ENCODE measurements around the gene SLC30A1.

Gene SLC30A1

DNA sequence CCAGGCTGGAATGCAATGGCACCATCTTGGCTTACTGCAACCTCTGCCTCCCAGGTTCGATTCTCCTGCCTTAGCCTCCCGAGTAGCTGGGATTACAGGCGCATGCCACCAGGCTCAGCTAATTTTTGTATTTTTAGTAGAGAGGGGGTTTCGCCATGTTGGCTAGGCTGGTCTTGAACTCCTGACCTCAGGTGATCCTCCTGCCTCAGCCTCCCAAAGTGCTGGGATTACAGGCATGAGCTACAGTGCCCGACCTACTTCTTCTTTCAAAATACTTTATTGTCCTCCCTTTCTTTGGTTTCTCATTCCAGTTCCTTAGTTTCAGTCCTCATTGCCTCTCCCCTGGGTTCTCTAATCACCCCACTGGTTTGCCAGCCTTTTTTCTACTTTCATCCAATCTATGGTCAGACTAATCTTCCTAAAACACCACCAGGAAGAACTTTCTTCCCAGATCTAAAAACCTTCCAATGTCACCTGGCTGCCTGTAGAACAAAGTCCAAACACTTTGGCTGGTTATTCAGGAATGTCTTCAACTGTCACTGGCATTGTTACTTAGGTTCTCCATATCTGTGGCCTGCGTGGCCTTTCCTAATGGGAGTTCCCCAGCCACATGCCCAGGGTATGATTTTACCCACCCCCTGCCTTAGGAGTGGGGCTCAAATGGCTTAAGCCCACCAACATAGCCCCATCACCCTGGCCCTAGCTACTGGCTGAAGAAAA, 29.0 kb upstream of the SLC30A1 start:
- DNase-seq (ENCODE audit: low read depth in 2 of 2): no peak

DNA sequence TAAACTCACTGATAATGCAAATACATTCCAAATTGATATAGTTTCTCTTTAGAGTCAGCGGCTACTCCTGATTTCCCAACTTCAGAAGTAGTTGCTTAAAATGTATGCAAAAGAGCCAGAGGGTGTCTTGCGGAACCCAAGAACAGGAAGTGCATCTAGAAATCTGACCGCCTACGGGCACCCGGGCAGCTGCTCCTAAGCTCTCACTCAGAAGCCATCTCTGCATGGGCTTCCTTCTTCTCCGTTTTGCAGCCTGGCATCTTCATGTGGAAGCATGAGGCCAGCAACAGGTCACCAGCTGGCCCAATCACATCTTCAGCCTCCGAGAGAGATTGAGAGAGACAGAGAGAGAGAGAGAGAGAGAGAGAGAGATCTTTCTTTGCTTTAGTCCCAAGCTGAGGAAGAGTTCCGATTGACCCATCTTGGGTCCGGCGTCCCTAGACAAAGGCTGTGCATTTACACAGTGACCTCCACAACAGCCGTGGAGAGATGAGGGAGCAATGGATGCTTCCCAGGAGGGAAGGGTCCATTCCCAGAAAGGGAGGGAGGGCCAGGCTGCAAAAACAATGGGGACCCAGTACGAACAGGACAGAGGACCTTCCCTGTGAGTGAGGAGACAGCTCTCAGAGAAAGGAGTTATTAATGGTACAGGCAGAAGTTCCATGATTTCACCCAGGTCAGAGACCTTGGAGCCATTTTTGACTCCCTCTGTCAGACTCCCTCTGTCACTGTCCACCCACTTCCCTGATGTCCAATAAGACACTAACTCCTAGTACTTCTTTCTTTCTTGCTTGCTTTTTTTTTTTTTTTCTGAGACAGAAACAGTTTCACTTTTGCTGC, 28.2 kb upstream of the SLC30A1 start:
- DNase-seq (ENCODE audit: low read depth in 2 of 2): no peak

DNA sequence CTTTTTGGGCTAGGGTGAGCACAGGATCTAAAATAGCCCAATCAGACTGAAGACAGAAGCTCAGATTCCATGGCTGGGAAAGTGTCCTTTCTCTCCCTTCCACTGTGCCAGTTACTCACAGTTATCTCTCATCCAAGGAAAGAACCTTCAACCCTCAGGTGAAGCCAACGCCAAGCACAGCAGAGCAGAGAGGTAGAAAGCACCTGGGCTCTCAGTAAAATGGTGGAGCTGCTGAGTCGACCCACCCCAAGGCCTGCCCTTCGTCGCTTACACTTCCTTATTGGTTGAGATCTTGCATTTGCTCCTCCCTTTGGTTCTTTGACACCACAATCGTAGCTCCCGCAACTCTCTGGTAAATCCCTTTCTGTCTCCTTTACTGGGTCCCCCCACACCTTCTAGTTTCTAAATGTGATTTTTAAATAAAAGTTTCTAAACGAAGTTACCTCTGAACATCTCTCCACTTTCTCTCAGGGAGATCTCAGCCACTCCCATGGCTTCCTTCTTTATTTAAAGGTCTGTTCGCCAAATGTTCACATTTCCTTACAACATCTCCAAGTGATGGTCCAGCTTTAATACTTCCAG, 27.5 kb upstream of the SLC30A1 start:
- DNase-seq (ENCODE audit: low read depth in 2 of 2): no peak

DNA sequence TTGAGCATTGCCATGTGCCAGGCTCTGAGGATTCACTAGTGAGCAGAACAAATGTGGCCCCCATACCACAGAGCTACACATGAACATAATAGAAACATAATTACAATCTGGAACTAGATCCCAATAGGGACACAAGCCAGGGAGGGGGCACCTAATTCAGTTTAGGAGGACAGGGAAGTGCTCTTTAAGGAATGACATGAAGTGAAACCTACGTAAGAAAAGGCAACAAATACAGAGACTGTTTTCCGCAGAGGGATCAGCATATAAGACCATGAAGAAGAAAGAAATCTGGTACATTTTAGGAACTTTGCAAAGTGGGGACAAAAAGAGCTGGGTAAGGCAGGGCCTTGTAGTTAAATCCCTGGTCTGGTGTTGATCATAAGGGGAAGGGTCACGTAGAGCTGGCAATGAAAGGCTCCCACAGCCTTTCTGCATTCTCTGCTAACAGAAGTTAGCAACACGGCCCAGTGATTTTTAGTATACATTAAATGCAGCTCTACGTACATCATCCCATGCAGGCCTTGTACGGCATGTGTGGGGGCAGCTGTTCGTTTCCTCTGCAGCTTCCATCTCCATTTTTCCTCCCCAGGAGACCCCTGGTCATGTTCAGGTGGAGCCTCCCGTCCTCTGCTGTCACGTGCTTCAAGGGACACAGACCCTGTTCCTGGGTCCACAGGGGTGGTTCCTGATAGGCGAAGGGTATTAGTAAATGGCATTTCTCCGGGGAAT, 26.8 kb upstream of the SLC30A1 start:
- DNase-seq (ENCODE audit: low read depth in 2 of 2): no peak

DNA sequence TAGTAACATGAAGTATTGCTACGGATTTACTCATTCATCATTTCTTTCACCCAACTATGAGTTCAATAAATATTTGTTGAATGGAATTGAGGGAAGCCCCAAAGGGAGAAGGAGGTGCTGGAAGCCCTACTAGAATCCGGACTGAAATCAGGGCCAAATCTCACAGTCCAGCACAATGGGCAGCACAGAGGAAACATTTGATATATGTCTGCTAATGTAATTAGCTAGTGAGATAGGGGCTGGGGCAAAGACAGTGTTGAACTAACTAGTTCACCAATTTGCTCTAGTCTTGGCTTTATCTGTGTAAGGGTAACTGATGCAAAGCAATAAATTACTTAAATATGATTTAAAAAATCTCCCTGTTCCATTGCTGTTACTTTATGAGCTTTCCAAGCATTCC, 26.1 kb upstream of the SLC30A1 start:
- DNase-seq (ENCODE audit: low read depth in 2 of 2): no peak

DNA sequence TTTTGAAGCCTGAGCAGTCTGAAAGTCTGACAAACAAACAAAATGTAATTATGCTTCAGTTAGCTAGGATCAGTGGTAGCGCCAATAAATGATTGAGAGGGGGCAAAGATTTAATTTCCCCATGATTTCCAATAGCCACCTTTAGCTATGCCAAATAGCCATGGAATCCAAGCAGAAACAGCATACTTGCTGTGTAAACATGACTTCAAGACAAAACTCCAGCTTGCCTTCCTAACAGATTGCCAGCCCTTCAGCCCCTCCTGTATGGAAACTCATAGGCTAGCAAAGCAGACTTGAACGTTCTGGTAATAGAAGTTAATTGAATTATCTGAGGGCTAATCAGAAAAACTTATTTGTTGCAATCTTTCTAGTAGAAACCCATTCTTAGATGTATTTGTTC, 25.6 kb upstream of the SLC30A1 start:
- no peak for DNase-seq (ENCODE audit: low read depth in 2 of 2)

DNA sequence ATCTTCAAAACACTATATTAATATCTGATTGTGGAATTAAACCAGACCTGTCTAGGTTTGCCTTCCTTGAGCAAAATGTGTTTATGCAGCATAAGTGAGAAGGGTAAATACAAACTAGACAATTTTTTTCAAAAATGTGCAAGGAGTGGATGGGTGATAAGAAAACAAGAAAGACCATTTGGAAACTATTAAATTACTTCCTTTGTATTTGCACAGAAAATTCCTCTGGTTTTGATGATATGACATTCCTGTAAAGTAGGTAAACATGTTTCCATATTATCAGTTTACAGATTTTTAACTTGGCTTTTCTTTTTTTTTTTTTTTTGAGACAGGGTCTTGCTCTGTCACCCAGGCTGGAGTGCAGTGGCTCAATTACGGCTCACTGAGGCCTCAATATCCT, 24.8 kb upstream of the SLC30A1 start:
- DNase-seq (ENCODE audit: low read depth in 2 of 2): no peak

DNA sequence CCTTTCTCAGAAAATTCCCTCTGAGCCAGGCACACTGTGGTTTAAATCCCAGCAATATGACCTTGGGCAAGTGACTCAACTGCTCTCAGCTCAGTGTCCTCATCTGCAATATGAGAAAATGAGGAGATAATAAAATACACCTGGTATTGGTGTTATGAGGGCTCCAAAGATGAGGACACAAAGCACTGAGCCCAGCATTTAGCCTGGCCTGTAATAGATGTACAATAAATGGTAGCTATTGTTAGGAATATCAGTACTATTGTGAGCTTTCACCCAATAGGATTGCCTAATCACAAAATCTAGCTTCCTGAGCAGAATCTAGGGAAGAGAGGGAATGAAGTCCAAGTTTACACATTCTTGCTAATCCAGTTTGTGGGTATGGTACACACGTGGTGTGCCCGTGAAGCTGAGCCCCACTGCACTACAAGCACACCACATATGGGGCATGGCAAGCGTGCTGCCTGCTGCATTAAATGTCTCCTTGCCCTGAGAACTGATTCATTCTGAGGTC, 24.3 kb upstream of the SLC30A1 start:
- DNase-seq (ENCODE audit: low read depth in 2 of 2): no peak

DNA sequence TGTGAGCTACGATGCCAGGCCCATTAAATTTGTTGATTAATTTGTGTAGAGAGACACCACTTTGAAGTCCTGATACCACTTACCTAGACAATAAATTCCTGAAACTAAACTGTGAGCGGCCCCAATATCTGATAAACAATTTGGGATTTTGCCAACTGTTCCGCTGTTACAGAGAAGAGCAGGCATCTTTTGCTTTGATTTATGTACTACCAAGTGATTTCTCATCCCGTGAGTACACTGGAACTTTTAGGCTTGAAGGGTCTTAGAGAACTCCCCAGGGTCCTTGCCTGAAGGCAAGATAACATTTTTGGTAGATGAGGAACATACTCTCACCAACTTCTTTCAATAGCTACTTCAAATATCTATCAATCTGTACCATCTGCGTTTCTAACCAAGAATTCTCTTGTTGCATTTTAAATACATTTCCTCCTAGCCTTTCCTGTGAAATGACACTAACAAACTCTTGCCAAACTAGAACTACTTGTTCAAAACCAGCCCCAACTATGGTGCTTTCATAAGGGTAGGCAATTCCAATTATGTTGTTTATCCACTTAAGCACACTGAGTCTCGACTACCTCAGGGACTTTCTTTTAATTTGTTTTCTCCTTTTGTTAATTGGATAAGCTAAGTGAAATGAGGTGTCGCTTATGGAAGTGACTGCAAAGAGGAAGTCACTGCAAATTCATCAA, 23.2 kb upstream of the SLC30A1 start:
- DNase-seq (ENCODE audit: low read depth in 2 of 2): no peak

DNA sequence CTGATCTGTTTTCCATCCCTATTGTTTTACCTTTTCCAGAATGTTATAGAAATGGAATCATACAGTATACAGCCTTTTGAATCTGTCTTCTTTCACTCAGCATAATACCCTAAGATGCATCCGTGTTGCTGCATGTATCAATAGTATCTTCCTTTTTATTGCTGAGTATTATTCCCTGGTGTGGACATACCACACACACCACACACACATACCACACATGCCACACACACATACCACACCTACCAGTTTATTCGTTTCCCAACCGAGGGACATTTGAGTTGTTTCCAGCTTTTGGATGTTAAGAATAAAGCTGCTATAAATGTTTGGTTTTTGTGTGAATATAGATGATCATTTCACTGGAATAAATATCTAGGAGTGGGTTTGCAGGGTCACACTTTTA, 22.2 kb upstream of the SLC30A1 start:
- no peak for DNase-seq (ENCODE audit: low read depth in 2 of 2)

DNA sequence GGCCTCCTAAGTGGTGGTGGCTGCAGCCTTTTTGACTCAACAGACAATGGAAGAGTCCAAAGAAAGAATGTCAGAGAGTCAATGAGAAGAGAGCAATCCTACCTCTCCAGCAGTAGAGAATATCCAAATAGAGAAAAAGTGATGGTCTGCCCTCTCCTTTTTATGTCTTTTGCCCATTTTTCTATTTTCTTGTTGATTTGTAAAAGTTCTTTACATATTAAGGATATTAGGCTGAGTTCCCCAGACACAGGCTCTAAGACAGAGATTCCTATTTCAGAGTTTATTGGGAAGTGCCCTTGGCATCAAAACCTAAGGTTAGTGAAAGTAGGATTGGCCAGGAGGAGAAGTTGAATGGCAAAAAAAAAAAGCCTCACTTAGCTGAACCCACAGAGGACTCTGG, 20.3 kb upstream of the SLC30A1 start:
- no peak for DNase-seq (ENCODE audit: low read depth in 2 of 2)

DNA sequence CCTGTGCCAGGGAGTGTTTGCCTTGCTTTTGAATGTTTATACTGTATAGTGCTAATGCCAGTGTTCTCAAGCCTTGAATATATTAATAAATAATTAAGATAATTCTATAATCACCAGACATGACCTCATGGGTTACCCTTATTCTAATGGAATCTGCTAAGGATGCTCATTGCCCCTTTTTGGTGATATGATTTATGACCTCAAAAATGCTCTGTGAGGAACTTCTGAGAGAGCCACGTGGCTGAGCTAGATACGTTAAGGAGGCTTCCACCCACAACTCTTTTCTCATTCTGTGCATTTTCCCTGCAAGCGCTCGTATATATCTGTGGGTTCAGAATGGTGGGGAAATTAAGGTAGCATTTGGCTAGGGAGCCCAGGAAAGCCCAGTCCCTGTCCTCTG, 19.6 kb upstream of the SLC30A1 start:
- no peak for DNase-seq (ENCODE audit: low read depth in 2 of 2)

DNA sequence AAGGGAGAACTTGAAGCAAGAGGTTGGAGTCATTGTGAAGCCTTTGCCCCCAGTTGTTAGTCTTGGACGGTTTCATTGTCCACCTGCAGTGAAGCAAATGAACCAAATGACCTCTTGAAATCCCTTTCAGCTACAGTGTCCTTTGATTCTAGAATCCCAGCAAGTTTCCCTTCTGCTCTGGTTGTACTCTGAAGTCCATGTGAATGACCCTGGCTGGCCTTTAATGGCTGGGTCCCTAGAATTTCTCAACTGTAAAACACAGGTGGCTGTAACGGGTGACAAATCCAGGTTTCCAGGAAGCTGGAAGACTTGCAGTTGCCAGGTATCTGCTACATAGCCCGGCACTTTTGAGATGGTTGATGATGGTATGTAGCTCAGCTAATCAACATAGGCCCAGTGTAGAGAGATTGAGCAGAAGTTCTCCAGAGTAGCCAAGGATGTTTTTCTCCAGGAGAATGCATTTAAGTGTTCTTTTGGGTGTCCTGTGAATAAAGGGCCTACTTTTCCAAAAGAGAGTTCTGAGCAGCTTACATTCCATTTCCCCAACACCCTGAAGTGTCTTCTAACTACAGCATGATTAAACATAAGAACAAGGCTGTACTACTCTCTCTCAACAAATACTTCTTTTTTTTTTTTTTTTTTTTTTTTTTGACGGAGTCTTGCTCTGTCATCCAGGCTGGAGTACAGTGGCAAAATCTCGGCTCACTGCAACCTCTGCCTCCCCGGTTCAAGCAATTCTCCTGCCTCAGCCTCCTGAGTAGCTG, 17.6 kb upstream of the SLC30A1 start:
- DNase-seq (ENCODE audit: low read depth in 2 of 2): no peak

DNA sequence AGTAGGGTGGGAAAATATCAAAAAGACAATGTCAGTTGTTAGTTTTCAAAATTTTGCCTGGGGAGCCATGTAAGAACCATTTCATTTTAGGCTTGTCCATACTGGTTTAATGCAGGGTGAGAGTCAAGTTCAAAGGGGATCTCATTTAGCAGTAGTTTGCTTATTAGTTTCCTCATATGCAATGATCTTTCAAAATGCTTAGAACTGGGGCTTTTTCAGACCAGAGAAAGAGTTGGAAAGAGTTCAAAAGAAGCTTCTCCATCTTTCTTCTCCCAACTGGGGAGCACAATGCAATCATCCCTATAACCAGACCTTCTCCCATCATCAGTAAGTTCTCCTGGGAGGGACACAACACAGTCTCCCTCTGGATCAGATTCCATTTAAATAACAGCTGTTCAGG, 16.5 kb upstream of the SLC30A1 start:
- DNase-seq (ENCODE audit: low read depth in 2 of 2): no peak

DNA sequence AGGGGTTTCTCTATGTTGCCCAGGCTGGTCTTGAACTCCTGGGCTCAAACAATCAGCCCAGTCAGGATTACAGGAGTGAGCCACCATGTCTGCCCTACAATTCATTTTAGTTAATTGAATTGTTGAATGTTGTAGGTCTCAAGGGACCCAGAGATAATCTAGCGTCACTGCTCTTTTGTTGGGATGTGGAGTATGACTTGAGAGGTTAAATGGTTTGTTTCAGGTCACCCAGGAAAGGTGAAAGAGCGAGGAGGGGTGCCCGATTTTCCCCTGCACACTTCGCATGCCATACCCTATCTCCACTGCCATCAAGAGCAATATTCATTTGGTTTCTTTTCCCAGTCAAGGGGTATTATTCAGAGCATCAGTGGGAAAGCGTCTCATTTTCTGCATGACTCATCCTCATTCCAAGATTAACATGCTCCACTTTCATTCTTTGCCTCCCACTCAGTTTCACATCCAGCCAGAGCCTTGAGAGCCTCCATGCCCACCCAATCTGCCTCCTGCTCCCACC, 13.1 kb upstream of the SLC30A1 start:
- DNase-seq (ENCODE audit: low read depth in 2 of 2): no peak

DNA sequence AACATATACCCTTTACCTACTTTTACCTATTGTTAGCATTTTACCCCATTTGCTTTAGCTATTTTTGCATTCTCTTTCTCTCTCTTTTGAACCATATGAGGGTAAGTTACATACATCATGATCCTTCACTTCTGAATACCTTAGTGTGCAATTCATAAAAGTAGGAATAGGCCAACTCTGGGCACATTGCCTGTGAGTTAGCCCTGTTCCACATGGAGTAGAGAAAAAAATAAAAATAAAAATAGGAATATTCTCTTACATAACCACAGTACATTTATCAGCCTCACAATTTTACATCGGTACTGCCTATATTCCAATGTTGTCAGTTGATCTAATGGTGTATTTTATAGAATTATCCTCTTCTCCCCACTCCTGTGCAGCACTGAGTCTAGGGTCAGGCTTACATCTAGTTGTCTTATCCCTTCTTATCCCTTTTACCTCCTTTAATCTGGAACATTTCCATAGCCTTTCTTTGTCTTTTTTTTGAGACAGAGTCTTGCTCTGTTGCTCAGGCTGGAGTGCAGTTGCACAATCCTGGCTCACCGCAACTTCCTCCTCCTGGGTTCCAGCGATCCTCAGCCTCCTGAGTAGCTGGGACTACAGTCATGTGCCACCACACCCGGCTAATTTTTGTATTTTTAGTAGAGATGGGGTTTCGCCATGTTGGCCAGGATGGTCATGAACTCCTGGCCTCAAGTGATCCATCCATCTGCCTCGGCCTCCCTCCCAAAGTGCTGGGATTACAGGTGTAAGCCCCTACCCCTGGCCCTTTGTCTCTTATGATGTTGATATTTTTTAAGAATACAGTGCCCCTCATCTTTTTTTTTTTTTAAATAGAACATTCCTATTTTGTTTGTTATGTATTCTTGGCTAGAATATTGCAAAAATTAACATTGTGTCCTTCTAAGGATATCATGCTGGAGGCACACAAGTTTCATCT, 11.1 kb upstream of the SLC30A1 start:
- DNase-seq (ENCODE audit: low read depth in 2 of 2): no peak

DNA sequence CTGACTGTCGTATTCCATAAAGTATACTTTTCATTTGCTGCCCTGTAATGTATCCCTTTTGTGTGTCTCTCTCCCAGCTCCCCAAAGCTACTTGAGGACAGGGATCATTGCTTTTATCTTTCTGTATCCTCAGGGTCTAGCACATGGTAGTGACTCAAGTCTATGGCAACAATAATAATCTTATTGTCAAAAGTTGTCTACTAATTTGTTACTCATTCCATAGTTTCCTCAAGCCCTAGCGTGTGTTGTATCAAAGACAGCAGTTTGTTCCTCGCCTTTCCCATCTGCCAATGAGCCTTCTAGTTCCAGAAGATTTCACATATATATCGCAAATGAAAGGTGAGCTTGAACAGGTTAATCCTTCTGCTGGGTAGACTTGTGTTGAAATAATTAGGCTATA, 9.8 kb upstream of the SLC30A1 start:
- DNase-seq (ENCODE audit: low read depth in 2 of 2): no peak

DNA sequence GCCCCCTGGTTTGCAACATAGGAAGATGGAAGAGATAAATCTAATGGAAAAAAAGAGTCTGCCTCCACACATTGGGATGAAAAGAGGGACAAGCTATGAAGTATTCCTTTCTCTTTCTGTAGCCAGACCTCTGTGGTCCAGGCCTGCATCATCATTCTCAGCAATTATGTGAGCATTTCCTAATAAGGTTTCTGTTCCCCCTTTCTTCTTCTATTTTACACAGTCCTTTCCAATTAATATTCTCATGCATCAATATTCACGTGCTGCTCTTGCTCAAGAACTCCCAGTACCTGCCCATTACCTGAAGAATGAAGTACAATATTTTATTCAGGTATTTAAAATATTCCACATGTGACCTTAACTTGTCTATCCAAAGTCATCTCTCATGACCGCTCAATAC, 8.2 kb upstream of the SLC30A1 start:
- no peak for DNase-seq (ENCODE audit: low read depth in 2 of 2)

DNA sequence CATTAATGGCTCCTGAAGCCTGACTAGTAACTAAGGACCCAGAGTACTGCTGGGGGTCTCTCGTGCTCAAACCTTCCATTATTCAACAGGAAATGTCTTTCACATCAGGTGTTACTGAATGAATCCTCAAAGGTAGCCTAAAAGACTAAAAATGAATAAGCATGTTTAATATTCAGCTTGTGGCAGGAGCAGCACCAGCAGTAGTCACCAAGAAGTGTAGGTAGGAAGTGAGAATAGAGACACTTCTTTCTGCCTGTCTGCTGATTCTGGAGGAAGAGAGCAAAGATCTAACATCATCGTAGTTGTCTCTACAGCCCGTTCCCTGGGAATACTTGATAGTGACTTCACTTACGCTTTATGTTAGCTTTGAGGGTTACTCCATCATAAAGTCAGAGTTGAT, 7.6 kb upstream of the SLC30A1 start:
- DNase-seq (ENCODE audit: low read depth in 2 of 2): no peak
